ENCODE results near the gene WSB1. TPM values are rescaled to one million over a fixed set of nuclear protein-coding genes. Genes with fewer than 3 reads are reported as not detected.
A peak's percentile ranks its signal among the peaks of the same experiment; 100 is the strongest.

The WSB1 gene
- total RNA-seq, 2 experiments from 2014 or later, result 145 to 190 TPM

- H3K9me3 Mint-ChIP-seq (ENCODE audit: low read depth), result no peaks in the 10 kb centered on the region
- H3K27ac Mint-ChIP-seq, result no peak overlapping the region
- DNase-seq (peak; percentile 74), ATAC-seq (peak; percentile 99)
- ChIA-PET POLR2A (no interaction called here), CTCF (interaction anchor here (0.8 to 2.3 kb wide), 5 partner anchors 10 to 312 kb away, joined by 3 to 7 read pairs (median 3); no protein-coding TSS in a partner anchor)
- intact Hi-C loops (cut with DNase I, micrococcal nuclease), result no loop called here
- no peaks in the 10 kb centered on the region for H3K36me3 Mint-ChIP-seq (ENCODE audit: low read depth)
- H3K4me3 Mint-ChIP-seq, result no peak overlapping the region
- peaks cover 2% of the 10 kb centered on the region for H3K27me3 Mint-ChIP-seq
- peaks cover 6% of the 10 kb centered on the region for H3K4me1 Mint-ChIP-seq
Observed at GRCh38 chr17:27339836-27340550, 46.1 kb downstream of the WSB1 start.

- intact Hi-C loops (cut with DNase I, micrococcal nuclease), result no loop called here
- no peaks in the 10 kb centered on the region for H3K9me3 Mint-ChIP-seq (ENCODE audit: low read depth)
- no peak for ATAC-seq
Observed at GRCh38 chr17:27340575-27340974, 46.7 kb downstream of the WSB1 start.

GRCh38 chr17:27341041-27341471, 47.1 kb downstream of the WSB1 start:
- DNase-seq (no peak), ATAC-seq (no peak)
- CTCF ChIA-PET, result interaction anchor here (0.5 to 2.3 kb wide), 4 partner anchors 9 to 196 kb away, joined by 3 to 7 read pairs (median 3); no protein-coding TSS in a partner anchor
- Mint-ChIP-seq H3K27me3 (peaks cover 2% of the 10 kb centered on the region), H3K4me1 (peaks cover 6% of the 10 kb centered on the region), H3K4me3 (no peak overlapping the region), H3K9me3 (ENCODE audit: low read depth) (no peaks in the 10 kb centered on the region), H3K27ac (no peak overlapping the region), H3K36me3 (ENCODE audit: low read depth) (no peaks in the 10 kb centered on the region)
- POLR2A ChIA-PET, result interaction anchor here (0.7 kb wide), 1 partner anchor 8 kb away, joined by 3 read pairs; no protein-coding TSS in a partner anchor
- intact Hi-C loops (cut with DNase I, micrococcal nuclease), result no loop called here

More at GRCh38 chr17:27340575-27340974, 46.7 kb downstream of the WSB1 start:
- no peak overlapping the region for H3K4me3 Mint-ChIP-seq
- POLR2A ChIA-PET, result no interaction called here
- peaks cover 2% of the 10 kb centered on the region for H3K27me3 Mint-ChIP-seq
- H3K36me3 Mint-ChIP-seq (ENCODE audit: low read depth), result no peaks in the 10 kb centered on the region
- CTCF ChIA-PET, result interaction anchor here (0.8 to 2.3 kb wide), 5 partner anchors 9 to 311 kb away, joined by 3 to 7 read pairs (median 3); no protein-coding TSS in a partner anchor
- H3K27ac Mint-ChIP-seq, result no peak overlapping the region
- DNase-seq, result no peak
- peaks cover 6% of the 10 kb centered on the region for H3K4me1 Mint-ChIP-seq

- Mint-ChIP-seq H3K4me3 (no peak overlapping the region), H3K4me1 (peaks cover 6% of the 10 kb centered on the region), H3K27ac (no peak overlapping the region), H3K9me3 (ENCODE audit: low read depth) (no peaks in the 10 kb centered on the region), H3K36me3 (ENCODE audit: low read depth) (no peaks in the 10 kb centered on the region), H3K27me3 (peaks cover 2% of the 10 kb centered on the region)
- DNase-seq (no peak), ATAC-seq (no peak)
- CTCF ChIA-PET, result interaction anchor here (1.3 kb wide), 1 partner anchor 258 kb away, joined by 3 read pairs; no protein-coding TSS in a partner anchor
- intact Hi-C loops (cut with DNase I, micrococcal nuclease), result no loop called here
- POLR2A ChIA-PET, result no interaction called here
Observed at GRCh38 chr17:27342059-27342458, 48.1 kb downstream of the WSB1 start.

- Mint-ChIP-seq H3K36me3 (ENCODE audit: low read depth) (no peaks in the 10 kb centered on the region), H3K9me3 (ENCODE audit: low read depth) (no peaks in the 10 kb centered on the region), H3K27ac (no peak overlapping the region), H3K27me3 (peaks cover 2% of the 10 kb centered on the region), H3K4me3 (no peak overlapping the region), H3K4me1 (peaks cover 9% of the 10 kb centered on the region)
- DNase-seq (no peak), ATAC-seq (no peak)
- intact Hi-C loops (cut with DNase I, micrococcal nuclease), result no loop called here
- ChIA-PET CTCF (interaction anchor here (0.8 to 1.4 kb wide), 2 partner anchors 10 to 220 kb away, joined by 3 to 11 read pairs; no protein-coding TSS in a partner anchor), POLR2A (no interaction called here)
Observed at GRCh38 chr17:27343294-27343693, 49.4 kb downstream of the WSB1 start.

GRCh38 chr17:27343977-27344607, 50.2 kb downstream of the WSB1 start:
- no peak for ATAC-seq
- Mint-ChIP-seq H3K9me3 (ENCODE audit: low read depth) (no peaks in the 10 kb centered on the region), H3K4me1 (peaks cover 14% of the 10 kb centered on the region), H3K27ac (no peak overlapping the region), H3K36me3 (ENCODE audit: low read depth) (no peaks in the 10 kb centered on the region), H3K27me3 (peaks cover 2% of the 10 kb centered on the region), H3K4me3 (no peak overlapping the region)
- ChIA-PET CTCF (interaction anchor here (0.6 to 1.4 kb wide), 5 partner anchors 11 to 266 kb away, joined by 3 to 11 read pairs (median 3); no protein-coding TSS in a partner anchor), POLR2A (interaction anchor here (1.1 kb wide), 1 partner anchor 11 kb away, joined by 3 read pairs; no protein-coding TSS in a partner anchor)
- no peak for DNase-seq
- intact Hi-C loops (cut with DNase I, micrococcal nuclease), result no loop called here

GRCh38 chr17:27345141-27345904, 51.4 kb downstream of the WSB1 start:
- DNase-seq, result no peak
- Mint-ChIP-seq H3K4me3 (no peak overlapping the region), H3K27ac (no peak overlapping the region), H3K27me3 (peaks cover 2% of the 10 kb centered on the region), H3K9me3 (ENCODE audit: low read depth) (no peaks in the 10 kb centered on the region), H3K36me3 (ENCODE audit: low read depth) (no peaks in the 10 kb centered on the region), H3K4me1 (peaks cover 7% of the 10 kb centered on the region)
- ATAC-seq, result no peak
- CTCF ChIA-PET, result interaction anchor here (0.8 to 1.1 kb wide), 4 partner anchors 9 to 263 kb away, joined by 3 to 4 read pairs (median 4); no protein-coding TSS in a partner anchor
- intact Hi-C loops (cut with DNase I, micrococcal nuclease), result no loop called here
- POLR2A ChIA-PET, result no interaction called here

- H3K9me3 Mint-ChIP-seq (ENCODE audit: low read depth), result no peaks in the 10 kb centered on the region
- no peak for ATAC-seq
- no peak for DNase-seq
- intact Hi-C loops (cut with DNase I, micrococcal nuclease), result no loop called here
- CTCF ChIA-PET, result interaction anchor here (0.6 kb wide), 1 partner anchor 11 kb away, joined by 4 read pairs; no protein-coding TSS in a partner anchor
- POLR2A ChIA-PET, result no interaction called here
- peaks cover 7% of the 10 kb centered on the region for H3K4me1 Mint-ChIP-seq
- peaks cover 2% of the 10 kb centered on the region for H3K27me3 Mint-ChIP-seq
- no peak overlapping the region for H3K27ac Mint-ChIP-seq
- H3K4me3 Mint-ChIP-seq, result no peak overlapping the region
- no peaks in the 10 kb centered on the region for H3K36me3 Mint-ChIP-seq (ENCODE audit: low read depth)
Observed at GRCh38 chr17:27346228-27346899, 52.5 kb downstream of the WSB1 start.

- Mint-ChIP-seq H3K27me3 (peaks cover 2% of the 10 kb centered on the region), H3K9me3 (ENCODE audit: low read depth) (no peaks in the 10 kb centered on the region), H3K36me3 (ENCODE audit: low read depth) (peaks cover 4% of the 10 kb centered on the region), H3K4me1 (peaks cover 20% of the 10 kb centered on the region), H3K4me3 (peak overlapping the region; percentile 64), H3K27ac (peak overlapping the region; percentile 58)
- no peak for DNase-seq
- intact Hi-C loops (cut with DNase I, micrococcal nuclease), result no loop called here
- no peak for ATAC-seq
- CTCF ChIA-PET, result interaction anchor here (0.6 to 1.6 kb wide), 4 partner anchors 111 to 306 kb away, joined by 3 to 4 read pairs (median 3); no protein-coding TSS in a partner anchor
- POLR2A ChIA-PET, result no interaction called here
Observed at GRCh38 chr17:27348196-27348595, 54.3 kb downstream of the WSB1 start.

- DNase-seq (no peak), ATAC-seq (no peak)
- Mint-ChIP-seq H3K36me3 (ENCODE audit: low read depth) (peaks cover 4% of the 10 kb centered on the region), H3K4me1 (peaks cover 27% of the 10 kb centered on the region), H3K27me3 (no peaks in the 10 kb centered on the region), H3K27ac (no peak overlapping the region), H3K9me3 (ENCODE audit: low read depth) (no peaks in the 10 kb centered on the region), H3K4me3 (no peak overlapping the region)
- ChIA-PET CTCF (interaction anchor here (0.7 to 1.6 kb wide), 6 partner anchors 9 to 250 kb away, joined by 3 to 9 read pairs (median 3); no protein-coding TSS in a partner anchor), POLR2A (no interaction called here)
- intact Hi-C loops (cut with DNase I, micrococcal nuclease), result loop anchor here (1.0 to 10.0 kb wide), 7 partner anchors 16 to 543 kb away; partner anchors contain the start of genes KSR1 (in 1 of the 2), LYRM9 (in 1 of the 2) and WSB1 (in 1 of the 2)
Observed at GRCh38 chr17:27349540-27350021, 55.7 kb downstream of the WSB1 start.
